ENCODE results near the gene RNF222. TPM values are rescaled to one million over a fixed set of nuclear protein-coding genes. Genes with fewer than 3 reads are reported as not detected.
"Not testable (repeated sequence)": the region's sequence is repeated elsewhere in the genome, so short reads cannot be mapped to it uniquely, and the experiment has no call there.

Gene RNF222
- total and polyA plus RNA-seq, 7 donors: 0.03 TPM; not detected in 6

DNA sequence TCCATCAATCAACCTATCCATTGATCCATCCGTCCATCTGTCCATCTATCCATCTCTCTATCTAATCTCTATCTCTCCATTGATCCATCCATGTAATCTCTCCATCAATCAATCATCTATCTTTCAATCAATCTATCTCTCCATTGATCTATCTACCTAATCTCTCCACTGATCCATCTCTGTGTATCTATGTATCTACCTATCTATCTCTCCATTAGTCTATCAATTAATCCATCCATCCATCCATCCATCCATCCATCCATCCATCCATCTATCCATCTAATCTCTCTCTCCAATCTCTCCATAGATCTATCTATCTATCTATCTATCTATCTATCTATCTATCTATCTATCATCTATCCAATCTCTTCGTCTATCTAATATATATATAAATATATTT is 3.5 kb upstream of the RNF222 start:
- intact Hi-C loops (cut with DNase I): no loop called here
- WGBS, 2 donors: 86 to 94% methylated on average over 2 of the region's 2 CpGs
- Histone ChIP-seq H3K27me3 (peaks cover 0 to 30% (median 18%) of the 10 kb centered on the region in 3 donors), H3K27ac (no peak overlapping the region), H3K9me3 (no peaks in the 10 kb centered on the region), H3K4me3 (no peak overlapping the region), H3K4me1 (no peaks in the 10 kb centered on the region), H3K36me3 (no peaks in the 10 kb centered on the region)
- DNase-seq: no peak
- TF ChIP-seq POLR2AphosphoS5 (IDR thresholded peaks at IDR 0.05) (no peak), EP300 (IDR thresholded peaks at IDR 0.05) (no peak), POLR2A (IDR thresholded peaks at IDR 0.05) (no peak)
- TF ChIP-seq, protein P1, sequence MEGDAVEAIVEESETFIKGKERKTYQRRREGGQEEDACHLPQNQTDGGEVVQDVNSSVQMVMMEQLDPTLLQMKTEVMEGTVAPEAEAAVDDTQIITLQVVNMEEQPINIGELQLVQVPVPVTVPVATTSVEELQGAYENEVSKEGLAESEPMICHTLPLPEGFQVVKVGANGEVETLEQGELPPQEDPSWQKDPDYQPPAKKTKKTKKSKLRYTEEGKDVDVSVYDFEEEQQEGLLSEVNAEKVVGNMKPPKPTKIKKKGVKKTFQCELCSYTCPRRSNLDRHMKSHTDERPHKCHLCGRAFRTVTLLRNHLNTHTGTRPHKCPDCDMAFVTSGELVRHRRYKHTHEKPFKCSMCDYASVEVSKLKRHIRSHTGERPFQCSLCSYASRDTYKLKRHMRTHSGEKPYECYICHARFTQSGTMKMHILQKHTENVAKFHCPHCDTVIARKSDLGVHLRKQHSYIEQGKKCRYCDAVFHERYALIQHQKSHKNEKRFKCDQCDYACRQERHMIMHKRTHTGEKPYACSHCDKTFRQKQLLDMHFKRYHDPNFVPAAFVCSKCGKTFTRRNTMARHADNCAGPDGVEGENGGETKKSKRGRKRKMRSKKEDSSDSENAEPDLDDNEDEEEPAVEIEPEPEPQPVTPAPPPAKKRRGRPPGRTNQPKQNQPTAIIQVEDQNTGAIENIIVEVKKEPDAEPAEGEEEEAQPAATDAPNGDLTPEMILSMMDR (IDR thresholded peaks at IDR 0.05): no peak

DNA sequence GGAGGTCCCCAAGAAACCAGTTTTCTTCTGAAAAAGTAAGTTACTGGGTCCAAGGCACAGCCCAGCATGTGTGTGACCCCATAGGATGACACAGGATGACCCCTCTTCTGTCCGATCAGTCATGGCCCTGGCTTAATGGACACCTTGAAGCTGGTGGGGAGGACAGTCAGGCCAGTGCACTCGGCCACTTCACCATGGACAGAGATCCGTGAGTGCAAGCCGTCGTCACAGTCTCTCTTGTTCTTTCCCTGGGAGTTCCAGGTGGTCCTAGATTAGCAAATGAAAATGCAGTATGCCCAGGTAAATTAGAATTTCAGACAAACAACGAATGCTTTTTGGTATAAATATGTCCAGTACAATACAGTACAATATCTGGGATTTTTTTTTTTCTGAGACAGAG is 1.4 kb upstream of the RNF222 start:
- Histone ChIP-seq H3K4me3 (no peak overlapping the region), H3K9me3 (no peaks in the 10 kb centered on the region), H3K36me3 (no peaks in the 10 kb centered on the region), H3K27ac (no peak overlapping the region), H3K27me3 (peaks cover 0 to 50% (median 20%) of the 10 kb centered on the region in 3 donors), H3K4me1 (no peaks in the 10 kb centered on the region)
- intact Hi-C loops (cut with DNase I): no loop called here
- WGBS, 2 donors: 68 to 74% methylated on average over 6 of the region's 6 CpGs
- TF ChIP-seq EP300 (IDR thresholded peaks at IDR 0.05) (no peak), POLR2AphosphoS5 (IDR thresholded peaks at IDR 0.05) (no peak), POLR2A (IDR thresholded peaks at IDR 0.05) (no peak)
- TF ChIP-seq, protein P1 (IDR thresholded peaks at IDR 0.05): no peak
- DNase-seq: no peak

- H3K36me3 ChIP-seq; H3K9me3 ChIP-seq; H3K27ac ChIP-seq; H3K4me1 ChIP-seq; DNase-seq; intact Hi-C loops (cut with DNase I); H3K4me3 ChIP-seq: not testable (repeated sequence)
- 90 to 92% methylated on average over 9 of the region's 9 CpGs for WGBS, 2 donors
- H3K27me3 ChIP-seq: peaks cover 0 to 65% (median 32%) of the 10 kb centered on the region in 3 donors
Measured at GRCh38 chr17:8394497-8394896, 3.1 kb downstream of the RNF222 start.

- H3K27ac ChIP-seq: no peak overlapping the region
- no peaks in the 10 kb centered on the region for H3K36me3 ChIP-seq
- intact Hi-C loops (cut with DNase I): no loop called here
- H3K27me3 ChIP-seq: peaks cover 0 to 59% (median 32%) of the 10 kb centered on the region in 3 donors
- H3K9me3 ChIP-seq: no peaks in the 10 kb centered on the region
- H3K4me3 ChIP-seq: no peak overlapping the region
- 42 to 57% methylated on average over 8 of the region's 8 CpGs for WGBS, 2 donors
- no peaks in the 10 kb centered on the region for H3K4me1 ChIP-seq
- TF ChIP-seq, protein P1 (IDR thresholded peaks at IDR 0.05): no peak
- no peak for TF ChIP-seq POLR2A (IDR thresholded peaks at IDR 0.05)
- TF ChIP-seq EP300 (IDR thresholded peaks at IDR 0.05): no peak
- TF ChIP-seq POLR2AphosphoS5 (IDR thresholded peaks at IDR 0.05): no peak
- DNase-seq: no peak
Measured at GRCh38 chr17:8393470-8394231, 4.0 kb downstream of the RNF222 start.

- Histone ChIP-seq H3K9me3 (no peaks in the 10 kb centered on the region), H3K27ac (no peak overlapping the region), H3K27me3 (peaks cover 0 to 53% (median 29%) of the 10 kb centered on the region in 3 donors), H3K4me3 (no peak overlapping the region), H3K36me3 (no peaks in the 10 kb centered on the region), H3K4me1 (no peaks in the 10 kb centered on the region)
- no peak for DNase-seq
- 91 to 93% methylated on average over 46 of the region's 46 CpGs for WGBS, 2 donors
- TF ChIP-seq, protein P1 (IDR thresholded peaks at IDR 0.05): no peak
- no peak for TF ChIP-seq POLR2AphosphoS5 (IDR thresholded peaks at IDR 0.05)
- TF ChIP-seq EP300 (IDR thresholded peaks at IDR 0.05): no peak
- TF ChIP-seq POLR2A (IDR thresholded peaks at IDR 0.05): no peak
- intact Hi-C loops (cut with DNase I): no loop called here
Measured at GRCh38 chr17:8392674-8393469, 4.8 kb downstream of the RNF222 start.
